Kidney (tissue), 14 donors: ENCODE results near the gene DBNDD1. TPM values are rescaled to one million over a fixed set of nuclear protein-coding genes. Genes with fewer than 3 reads are reported as not detected.

Source experiments
- DNase-seq, 5 donors: peaks; one replicate each; pipeline ENCODE4 v3.0.0-alpha.2; 2013 to 2020
- FAIRE-seq: peaks from 2 replicates; lab custom pipeline; 2012; peaks lifted over from hg19 to GRCh38; lab: Jason Lieb, UNC
- H3K27ac ChIP-seq, 2 donors: one replicate each; pipeline ENCODE4 v1.7.0; 2013; ENCODE audit warnings: low read depth in 2 of 2, low read length in 2 of 2, inconsistent platforms in 1 of 2
- H3K27me3 ChIP-seq: one replicate; pipeline ENCODE4 v1.7.1; 2013; ENCODE audit warnings: low read length, inconsistent platforms; ENCODE audit not compliant: control insufficient read depth, insufficient read depth
- H3K36me3 ChIP-seq, 3 donors: one replicate each; pipeline versions ENCODE4 v1.7.0 to v1.7.1; 2013; ENCODE audit warnings: low read length in 3 of 3, control low read depth in 1 of 3, inconsistent platforms in 1 of 3; ENCODE audit not compliant: insufficient read depth in 3 of 3, control insufficient read depth in 2 of 3
- H3K4me1 ChIP-seq, 3 donors: one replicate each; pipeline versions ENCODE4 v1.7.0 to v1.7.1; 2013; ENCODE audit warnings: low read length in 3 of 3, inconsistent platforms in 1 of 3, low read depth in 1 of 3; ENCODE audit not compliant: control insufficient read depth in 2 of 3, insufficient read depth in 2 of 3
- H3K4me3 ChIP-seq, 3 donors: one replicate each; pipeline versions ENCODE4 v1.7.0 to v1.8.1; 2013; ENCODE audit warnings: low read length in 3 of 3, control low read depth in 1 of 3, inconsistent platforms in 1 of 3
- H3K9ac ChIP-seq, 3 donors: one replicate each; pipeline versions ENCODE4 v1.7.0 to v1.7.1; 2013; ENCODE audit warnings: low read length in 3 of 3, control low read depth in 1 of 3, inconsistent platforms in 1 of 3
- H3K9me3 ChIP-seq, 3 donors: one replicate each; pipeline versions ENCODE4 v1.7.0 to v1.7.1; 2013; ENCODE audit warnings: low read length in 3 of 3, control low read depth in 1 of 3, inconsistent platforms in 1 of 3; ENCODE audit not compliant: control insufficient read depth in 2 of 3, insufficient read depth in 1 of 3
- intact Hi-C: fragments of 100-400 bp; cut with DNase I; formaldehyde crosslinking; loops from one replicate; pipeline ENCODE4 v1.11.1; 2022
- polyA plus RNA-seq: library from polyadenylated mRNA; stranded (reverse); fragments of 350-450 nt; fragmentation: Illumina TruSeq; extraction: RNeasy Lipid Tissue Mini Kit (QIAGEN cat#74804); gene quantifications from one replicate; pipeline ENCODE4 v1.2.3, GENCODE V29; 2014; ENCODE audit warnings: low read depth, low replicate concordance; ENCODE audit not compliant: insufficient read depth
- total RNA-seq: library from RNA; stranded (reverse); fragmentation: NEBNext Ultra II Directional; extraction: Animal tissue kit (Norgen Biotek cat#: 25700); gene quantifications from one replicate; pipeline ENCODE4 v1.2.1, GENCODE V29; 2021
- TF ChIP-seq, protein P1 (sequence below): IDR thresholded peaks from 3 replicates; pipeline ENCODE4 v1.5.1; 2012; ENCODE audit warnings: mild to moderate bottlenecking, moderate library complexity, borderline replicate concordance; ENCODE audit not compliant: insufficient read depth; ENCODE audit errors: extremely low read depth
- donor health status: control.
- donor health status: control.
- donor health status: control.
- donor health status: control.
- donor health status: control.
- donor health status: DM: yes; HTN: yes; CAD: no.
- donor health status: Normal renal cell carcinoma (clear cell type).

DBNDD1 gene
- total and polyA plus RNA-seq, 2 donors from 2014 or later = 15.1 to 16.3 TPM

- Histone ChIP-seq H3K4me3 (no peak overlapping the region), H3K27me3 (no peaks in the 10 kb centered on the region), H3K4me1 (no peaks in the 10 kb centered on the region), H3K36me3 (peaks cover 5 to 45% (median 33%) of the 10 kb centered on the region in 3 donors), H3K9me3 (no peaks in the 10 kb centered on the region), H3K27ac (no peak overlapping the region), H3K9ac (no peak overlapping the region)
- TF ChIP-seq, protein P1, sequence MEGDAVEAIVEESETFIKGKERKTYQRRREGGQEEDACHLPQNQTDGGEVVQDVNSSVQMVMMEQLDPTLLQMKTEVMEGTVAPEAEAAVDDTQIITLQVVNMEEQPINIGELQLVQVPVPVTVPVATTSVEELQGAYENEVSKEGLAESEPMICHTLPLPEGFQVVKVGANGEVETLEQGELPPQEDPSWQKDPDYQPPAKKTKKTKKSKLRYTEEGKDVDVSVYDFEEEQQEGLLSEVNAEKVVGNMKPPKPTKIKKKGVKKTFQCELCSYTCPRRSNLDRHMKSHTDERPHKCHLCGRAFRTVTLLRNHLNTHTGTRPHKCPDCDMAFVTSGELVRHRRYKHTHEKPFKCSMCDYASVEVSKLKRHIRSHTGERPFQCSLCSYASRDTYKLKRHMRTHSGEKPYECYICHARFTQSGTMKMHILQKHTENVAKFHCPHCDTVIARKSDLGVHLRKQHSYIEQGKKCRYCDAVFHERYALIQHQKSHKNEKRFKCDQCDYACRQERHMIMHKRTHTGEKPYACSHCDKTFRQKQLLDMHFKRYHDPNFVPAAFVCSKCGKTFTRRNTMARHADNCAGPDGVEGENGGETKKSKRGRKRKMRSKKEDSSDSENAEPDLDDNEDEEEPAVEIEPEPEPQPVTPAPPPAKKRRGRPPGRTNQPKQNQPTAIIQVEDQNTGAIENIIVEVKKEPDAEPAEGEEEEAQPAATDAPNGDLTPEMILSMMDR = no peak
- intact Hi-C loops = no loop called here
- DNase-seq (no peak), FAIRE-seq (no peak)
These were observed 18.0 kb upstream of the DBNDD1 start for GRCh38 chr16:90037276-90037675.

DNA sequence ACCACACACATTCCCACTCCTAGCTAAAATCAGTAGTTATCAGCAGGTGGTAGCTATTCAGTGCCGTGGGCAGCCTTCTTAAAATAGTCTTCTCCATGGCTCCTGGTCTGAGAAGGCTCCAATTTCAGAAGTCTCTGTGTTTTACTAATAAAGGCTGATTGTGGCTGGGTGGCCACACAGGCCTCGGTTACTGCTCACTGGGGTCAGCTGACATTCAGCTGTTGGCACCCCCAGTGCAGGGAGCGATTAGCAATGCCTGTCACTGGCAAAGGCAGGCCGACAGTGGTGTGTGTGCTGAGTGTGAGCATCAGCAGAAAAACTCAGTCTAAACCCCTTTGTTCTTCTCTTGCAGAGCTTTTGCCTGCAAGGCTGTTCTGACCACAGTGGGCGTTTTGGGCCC, 16.6 kb upstream of the DBNDD1 start:
- H3K9ac ChIP-seq = no peak overlapping the region
- H3K4me3 ChIP-seq = no peak overlapping the region
- TF ChIP-seq, protein P1 = no peak
- H3K4me1 ChIP-seq = no peaks in the 10 kb centered on the region
- H3K27me3 ChIP-seq = no peaks in the 10 kb centered on the region
- intact Hi-C loops = no loop called here
- peaks cover 13 to 57% (median 40%) of the 10 kb centered on the region in 3 donors for H3K36me3 ChIP-seq
- no peak for FAIRE-seq
- DNase-seq = no peak
- no peak overlapping the region for H3K27ac ChIP-seq
- H3K9me3 ChIP-seq = peaks cover 0 to 3% (median 0%) of the 10 kb centered on the region in 3 donors

DNA sequence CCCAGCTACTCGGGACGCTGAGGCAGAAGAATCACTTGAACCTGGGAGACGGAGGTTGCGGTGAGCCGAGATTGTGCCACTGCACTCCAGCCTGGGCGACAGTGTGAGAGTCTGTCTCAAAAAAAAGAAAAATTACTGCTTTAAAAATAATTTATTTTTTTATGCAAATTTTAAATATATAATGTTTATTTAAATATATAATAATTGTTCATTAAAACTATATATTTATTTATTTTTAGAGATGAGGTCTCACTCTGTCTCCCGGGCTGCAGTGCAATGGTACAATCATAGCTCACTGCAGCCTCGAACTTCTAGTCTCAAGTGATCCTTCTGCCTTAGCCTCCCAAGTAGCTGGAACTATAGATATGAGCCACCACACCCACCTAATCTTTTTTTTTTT, 15.2 kb upstream of the DBNDD1 start:
- DNase-seq (no peak), FAIRE-seq (no peak)
- no peak overlapping the region for H3K9ac ChIP-seq
- TF ChIP-seq, protein P1 = no peak
- no peaks in the 10 kb centered on the region for H3K4me1 ChIP-seq
- H3K9me3 ChIP-seq = peaks cover 0 to 3% (median 0%) of the 10 kb centered on the region in 3 donors
- H3K4me3 ChIP-seq = no peak overlapping the region
- no peaks in the 10 kb centered on the region for H3K27me3 ChIP-seq
- peaks cover 13 to 53% (median 38%) of the 10 kb centered on the region in 3 donors for H3K36me3 ChIP-seq
- intact Hi-C loops = no loop called here
- no peak overlapping the region for H3K27ac ChIP-seq

DNA sequence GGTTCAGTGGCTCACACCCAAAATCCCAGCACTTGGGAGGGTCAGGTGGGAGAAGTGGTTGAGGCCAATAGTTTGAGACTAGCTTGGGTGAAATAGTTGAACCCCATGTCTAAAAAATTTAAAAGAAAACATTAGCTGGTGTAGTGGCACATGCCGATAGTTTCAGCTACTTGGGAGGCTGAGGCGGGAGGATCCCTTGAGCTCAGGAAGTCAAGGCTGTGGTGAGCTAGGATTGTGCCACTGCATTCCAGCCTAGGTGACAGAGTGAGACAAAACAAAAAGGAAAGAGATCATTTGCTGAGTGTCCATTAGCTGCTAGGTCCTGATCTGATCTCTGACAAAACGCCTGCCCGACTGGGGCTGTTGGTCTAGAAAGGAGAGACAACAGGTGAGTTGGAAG, 14.1 kb upstream of the DBNDD1 start:
- Histone ChIP-seq H3K27ac (no peak overlapping the region), H3K9ac (no peak overlapping the region), H3K9me3 (peaks cover 0 to 3% (median 0%) of the 10 kb centered on the region in 3 donors), H3K4me1 (no peaks in the 10 kb centered on the region), H3K27me3 (no peaks in the 10 kb centered on the region), H3K36me3 (peaks cover 15 to 49% (median 33%) of the 10 kb centered on the region in 3 donors), H3K4me3 (no peak overlapping the region)
- intact Hi-C loops = no loop called here
- no peak for DNase-seq
- TF ChIP-seq, protein P1 = no peak
- no peak for FAIRE-seq
